ENCODE measurements around the gene SRCAP. TPM values are rescaled to one million over a fixed set of nuclear protein-coding genes. Genes with fewer than 3 reads are reported as not detected.

SRCAP gene
- total and polyA plus RNA-seq, 8 donors = 7.5 to 39.6 (median 27.4) TPM

DNA sequence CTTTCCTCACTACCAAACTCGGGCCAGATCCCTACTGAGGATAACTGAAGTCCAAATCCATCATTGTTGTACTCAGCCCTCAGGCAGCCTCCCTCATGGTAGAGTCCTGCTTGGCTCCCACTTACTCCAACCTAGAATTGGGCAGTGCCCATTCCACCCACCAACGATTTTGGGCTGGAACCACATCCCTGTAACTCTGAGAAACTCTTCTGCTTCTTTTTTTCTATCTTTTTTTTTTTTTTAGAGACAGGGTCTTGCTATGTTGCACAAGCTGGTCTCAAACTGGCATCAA is 47.0 kb upstream of the SRCAP start:
- Histone ChIP-seq H3K27me3 (no peaks in the 10 kb centered on the region), H3K27ac (peak overlapping the region; percentile 88 to 94 (median 91)), H3K4me3 (peak overlapping the region; percentile 64 to 96 (median 84)), H3K4me1 (peaks cover 9 to 13% (median 13%) of the 10 kb centered on the region in 3 donors), H3K9me3 (no peaks in the 10 kb centered on the region), H3K36me3 (peaks cover 0 to 26% (median 9%) of the 10 kb centered on the region in 3 donors)
- no peak for ATAC-seq
- DNase-seq = no peak
- TF ChIP-seq, protein P1, sequence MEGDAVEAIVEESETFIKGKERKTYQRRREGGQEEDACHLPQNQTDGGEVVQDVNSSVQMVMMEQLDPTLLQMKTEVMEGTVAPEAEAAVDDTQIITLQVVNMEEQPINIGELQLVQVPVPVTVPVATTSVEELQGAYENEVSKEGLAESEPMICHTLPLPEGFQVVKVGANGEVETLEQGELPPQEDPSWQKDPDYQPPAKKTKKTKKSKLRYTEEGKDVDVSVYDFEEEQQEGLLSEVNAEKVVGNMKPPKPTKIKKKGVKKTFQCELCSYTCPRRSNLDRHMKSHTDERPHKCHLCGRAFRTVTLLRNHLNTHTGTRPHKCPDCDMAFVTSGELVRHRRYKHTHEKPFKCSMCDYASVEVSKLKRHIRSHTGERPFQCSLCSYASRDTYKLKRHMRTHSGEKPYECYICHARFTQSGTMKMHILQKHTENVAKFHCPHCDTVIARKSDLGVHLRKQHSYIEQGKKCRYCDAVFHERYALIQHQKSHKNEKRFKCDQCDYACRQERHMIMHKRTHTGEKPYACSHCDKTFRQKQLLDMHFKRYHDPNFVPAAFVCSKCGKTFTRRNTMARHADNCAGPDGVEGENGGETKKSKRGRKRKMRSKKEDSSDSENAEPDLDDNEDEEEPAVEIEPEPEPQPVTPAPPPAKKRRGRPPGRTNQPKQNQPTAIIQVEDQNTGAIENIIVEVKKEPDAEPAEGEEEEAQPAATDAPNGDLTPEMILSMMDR (IDR thresholded peaks at IDR 0.05) = no peak
- FAIRE-seq = no peak
- WGBS, 2 donors = 8 to 11% methylated on average over 2 of the region's 2 CpGs
- intact Hi-C loops (cut with DNase I) = no loop called here

DNA sequence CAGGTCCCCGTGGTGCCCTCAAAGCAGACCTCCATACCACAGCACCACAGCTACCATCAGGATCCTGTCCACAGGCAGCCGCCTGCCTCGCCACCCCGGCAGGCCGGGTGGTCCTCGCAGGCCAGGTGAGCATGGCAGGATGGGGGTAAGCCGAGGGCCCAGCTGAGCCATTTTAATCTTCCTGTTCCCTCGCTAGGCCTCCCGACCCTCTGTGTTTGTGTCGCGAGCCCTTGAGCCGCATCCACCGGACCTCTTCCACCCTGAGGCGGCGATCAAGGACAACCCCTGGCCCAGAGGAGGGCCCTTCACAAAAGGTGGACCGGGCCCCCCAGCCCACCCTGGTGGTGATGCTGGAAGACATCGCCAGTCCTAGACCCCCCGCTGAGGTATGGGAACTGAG is 46.3 kb upstream of the SRCAP start:
- Histone ChIP-seq H3K4me1 (peaks cover 14 to 19% (median 18%) of the 10 kb centered on the region in 3 donors), H3K27ac (no peak overlapping the region), H3K9me3 (no peaks in the 10 kb centered on the region), H3K4me3 (peak overlapping the region in 1 of 4 donors; percentile 64), H3K27me3 (no peaks in the 10 kb centered on the region), H3K36me3 (peaks cover 0 to 26% (median 9%) of the 10 kb centered on the region in 3 donors)
- WGBS, 2 donors = 91 to 93% methylated on average over 18 of the region's 18 CpGs
- intact Hi-C loops (cut with DNase I) = no loop called here
- FAIRE-seq (no peak), ATAC-seq (no peak), DNase-seq (peak in 3 of 6 donors; percentile 30 to 68 (median 34))
- TF ChIP-seq, protein P1 (IDR thresholded peaks at IDR 0.05) = no peak

DNA sequence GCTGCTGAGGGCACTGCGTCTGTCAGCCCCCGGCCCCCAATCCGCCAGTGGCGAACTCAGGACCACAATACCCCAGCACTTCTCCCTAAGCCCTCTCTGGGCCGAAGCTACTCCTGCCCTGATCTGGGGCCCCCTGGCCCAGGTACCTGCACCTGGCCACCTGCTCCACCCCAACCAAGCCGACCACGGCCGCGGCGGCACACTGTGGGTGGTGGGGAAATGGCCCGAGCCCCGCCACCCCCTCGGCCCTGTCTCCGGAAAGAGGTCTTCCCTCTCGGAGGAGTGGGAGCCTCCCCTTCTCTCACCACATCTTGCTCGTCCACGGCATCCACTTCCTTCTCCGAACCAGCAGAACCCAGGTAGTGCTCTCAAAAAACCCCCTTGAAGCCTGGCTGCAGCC is 44.1 kb upstream of the SRCAP start:
- 89 to 93% methylated on average over 18 of the region's 18 CpGs for WGBS, 2 donors
- Histone ChIP-seq H3K4me1 (peaks cover 14 to 19% (median 18%) of the 10 kb centered on the region in 3 donors), H3K27ac (no peak overlapping the region), H3K4me3 (no peak overlapping the region), H3K36me3 (peaks cover 0 to 26% (median 9%) of the 10 kb centered on the region in 3 donors), H3K27me3 (no peaks in the 10 kb centered on the region), H3K9me3 (no peaks in the 10 kb centered on the region)
- no peak for FAIRE-seq
- DNase-seq = peak in 3 of 6 donors; percentile 20 to 71 (median 45)
- intact Hi-C loops (cut with DNase I) = no loop called here
- TF ChIP-seq, protein P1 (IDR thresholded peaks at IDR 0.05) = no peak
- ATAC-seq = no peak

DNA sequence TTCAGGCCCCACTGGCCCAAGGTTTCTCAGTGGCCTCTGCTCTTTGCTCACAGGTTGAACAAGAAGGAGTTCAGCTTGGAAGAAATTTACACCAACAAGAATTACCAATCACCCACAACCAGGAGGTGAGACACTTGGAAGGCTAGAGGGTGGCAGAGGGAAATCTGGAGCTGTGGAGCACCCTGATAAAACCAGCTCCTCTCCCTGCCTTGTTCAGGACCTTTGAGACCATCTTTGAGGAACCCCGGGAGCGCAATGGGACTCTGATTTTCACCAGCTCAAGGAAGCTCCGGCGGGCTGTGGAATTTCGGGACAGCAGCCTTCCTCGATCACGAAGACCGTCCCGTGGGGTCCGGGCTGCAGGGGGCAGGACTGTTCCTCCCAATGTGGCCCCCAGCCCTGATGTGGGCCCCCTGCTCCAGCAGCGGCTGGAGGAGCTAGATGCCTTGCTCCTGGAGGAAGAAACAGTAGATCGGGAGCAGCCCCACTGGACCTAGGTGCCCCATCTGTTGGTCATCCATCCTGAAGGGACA is 43.1 kb upstream of the SRCAP start:
- no peak for ATAC-seq
- H3K36me3 ChIP-seq = peaks cover 0 to 26% (median 9%) of the 10 kb centered on the region in 3 donors
- intact Hi-C loops (cut with DNase I) = no loop called here
- FAIRE-seq = no peak
- 93 to 95% methylated on average over 12 of the region's 12 CpGs for WGBS, 2 donors
- DNase-seq = peak in 2 of 6 donors; percentile 35 to 42
- no peaks in the 10 kb centered on the region for H3K27me3 ChIP-seq
- no peaks in the 10 kb centered on the region for H3K9me3 ChIP-seq
- no peak overlapping the region for H3K4me3 ChIP-seq
- H3K4me1 ChIP-seq = peaks cover 20 to 28% (median 24%) of the 10 kb centered on the region in 3 donors
- TF ChIP-seq, protein P1 (IDR thresholded peaks at IDR 0.05) = no peak
- no peak overlapping the region for H3K27ac ChIP-seq

DNA sequence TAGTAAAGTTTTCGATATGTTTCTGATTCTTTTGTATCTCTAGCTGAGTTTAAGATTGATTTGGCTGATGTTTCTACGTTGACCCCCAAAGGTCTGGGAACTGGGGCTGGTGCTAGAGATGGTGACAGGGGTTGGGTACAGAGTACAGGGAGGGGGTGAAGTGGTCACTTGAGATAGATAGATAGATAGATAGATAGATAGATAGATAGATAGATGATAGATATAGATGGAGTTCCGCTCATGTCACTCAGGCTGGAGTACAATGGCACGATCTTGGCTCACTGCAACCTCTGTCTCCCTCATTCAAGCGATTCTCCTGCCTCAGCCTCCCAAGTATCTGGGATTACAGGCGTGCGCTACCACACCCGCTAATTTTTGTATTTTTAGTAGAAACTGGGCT is 42.6 kb upstream of the SRCAP start:
- H3K4me3 ChIP-seq = no peak overlapping the region
- DNase-seq = no peak
- WGBS, 2 donors = 94 to 96% methylated on average over 8 of the region's 8 CpGs
- ATAC-seq = no peak
- H3K27ac ChIP-seq = peak overlapping the region in 1 of 4 donors; percentile 84
- H3K4me1 ChIP-seq = peaks cover 24 to 33% (median 29%) of the 10 kb centered on the region in 3 donors
- no peaks in the 10 kb centered on the region for H3K27me3 ChIP-seq
- intact Hi-C loops (cut with DNase I) = no loop called here
- no peak for FAIRE-seq
- H3K9me3 ChIP-seq = no peaks in the 10 kb centered on the region
- H3K36me3 ChIP-seq = peaks cover 0 to 26% (median 9%) of the 10 kb centered on the region in 3 donors
- TF ChIP-seq, protein P1 (IDR thresholded peaks at IDR 0.05) = no peak

All from pancreas (tissue), 10 donors.